HG03378 (cell line): ENCODE data around the gene RASAL3.
"Not testable (repeated sequence)": the region's sequence is repeated elsewhere in the genome, so short reads cannot be mapped to it uniquely, and the experiment has no call there.

Source experiments
- ATAC-seq: cut with Tn5 transposase; IDR thresholded peaks from one replicate; pipeline ENCODE4 v1.9.1; 2021; ENCODE audit warnings: mild to moderate bottlenecking, moderate library complexity; ENCODE audit not compliant: unreplicated experiment

RASAL3 gene

GRCh38 chr19:15464394-15465385, at the start of gene RASAL3:
RASAL3 (minus strand) TSS chr19:15464544; CDS start chr19:15464358, 186 bp downstream.
- no peak for ATAC-seq

- no peak for ATAC-seq
Measured at GRCh38 chr19:15511671-15512424, 47.5 kb upstream of the RASAL3 start.

- ATAC-seq = no peak
Measured at GRCh38 chr19:15508035-15508710, 43.8 kb upstream of the RASAL3 start, which contains the start of gene CYP4F22. CYP4F22 (plus strand) TSS chr19:15508525; CDS start chr19:15525337, 16,812 bp downstream.

GRCh38 chr19:15507068-15508034, 43.0 kb upstream of the RASAL3 start:
- no peak for ATAC-seq

GRCh38 chr19:15506074-15506571, 41.8 kb upstream of the RASAL3 start:
- no peak for ATAC-seq

- ATAC-seq = no peak
Measured at GRCh38 chr19:15502264-15502663, 37.9 kb upstream of the RASAL3 start.

- ATAC-seq = no peak
Measured at GRCh38 chr19:15501596-15501995, 37.3 kb upstream of the RASAL3 start.

- ATAC-seq = no peak
Measured at GRCh38 chr19:15498910-15499309, 34.6 kb upstream of the RASAL3 start.

GRCh38 chr19:15498156-15498858, 34.0 kb upstream of the RASAL3 start:
- ATAC-seq = no peak

- no peak for ATAC-seq
Measured at GRCh38 chr19:15495151-15495550, 30.8 kb upstream of the RASAL3 start.

GRCh38 chr19:15488489-15489226, 24.3 kb upstream of the RASAL3 start:
- no peak for ATAC-seq

- ATAC-seq = no peak
Measured at GRCh38 chr19:15487038-15487437, 22.7 kb upstream of the RASAL3 start.

- not testable (repeated sequence) for ATAC-seq
Measured at GRCh38 chr19:15485768-15486167, 21.4 kb upstream of the RASAL3 start.

GRCh38 chr19:15480996-15481395, 16.7 kb upstream of the RASAL3 start:
- not testable (repeated sequence) for ATAC-seq

- no peak for ATAC-seq
Measured at GRCh38 chr19:15479391-15480345, 15.3 kb upstream of the RASAL3 start, which contains the start of gene PGLYRP2. PGLYRP2 (minus strand) TSS chr19:15479501; CDS start chr19:15479371, 130 bp downstream.

GRCh38 chr19:15476325-15476724, 12.0 kb upstream of the RASAL3 start:
- ATAC-seq = no peak

GRCh38 chr19:15475611-15476010, 11.3 kb upstream of the RASAL3 start:
- ATAC-seq = no peak
